GM12874 (cell line): ENCODE data around the gene PTGDR.

Source experiments
- TF ChIP-seq, protein P1 (sequence below): IDR thresholded peaks from 2 replicates; pipeline ENCODE4 v1.5.1; 2011; ENCODE audit warnings: low read depth, mild to moderate bottlenecking, control low read depth, low read length, moderate library complexity; ENCODE audit not compliant: insufficient read depth

PTGDR gene

DNA sequence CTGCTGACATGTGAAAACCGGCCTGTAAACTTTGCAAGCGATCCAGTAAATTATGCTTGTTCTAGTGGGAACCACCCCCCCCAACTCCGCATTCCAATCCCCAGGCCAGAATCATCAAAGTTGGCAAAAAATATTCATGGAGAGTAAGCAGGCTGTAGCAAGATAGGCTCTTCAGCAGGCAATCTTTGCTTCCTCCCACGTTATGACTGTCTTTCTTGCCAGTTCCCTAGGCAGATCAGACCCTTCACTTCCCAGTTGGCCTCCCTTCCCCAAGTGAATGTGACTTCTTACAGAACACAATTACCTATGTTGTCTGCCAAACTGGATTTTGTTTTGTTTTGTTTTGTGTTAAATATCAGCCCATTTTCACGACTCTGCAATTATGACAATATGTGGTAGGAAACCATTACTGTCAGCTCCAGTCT, 45.4 kb downstream of the PTGDR start:
- TF ChIP-seq, protein P1, sequence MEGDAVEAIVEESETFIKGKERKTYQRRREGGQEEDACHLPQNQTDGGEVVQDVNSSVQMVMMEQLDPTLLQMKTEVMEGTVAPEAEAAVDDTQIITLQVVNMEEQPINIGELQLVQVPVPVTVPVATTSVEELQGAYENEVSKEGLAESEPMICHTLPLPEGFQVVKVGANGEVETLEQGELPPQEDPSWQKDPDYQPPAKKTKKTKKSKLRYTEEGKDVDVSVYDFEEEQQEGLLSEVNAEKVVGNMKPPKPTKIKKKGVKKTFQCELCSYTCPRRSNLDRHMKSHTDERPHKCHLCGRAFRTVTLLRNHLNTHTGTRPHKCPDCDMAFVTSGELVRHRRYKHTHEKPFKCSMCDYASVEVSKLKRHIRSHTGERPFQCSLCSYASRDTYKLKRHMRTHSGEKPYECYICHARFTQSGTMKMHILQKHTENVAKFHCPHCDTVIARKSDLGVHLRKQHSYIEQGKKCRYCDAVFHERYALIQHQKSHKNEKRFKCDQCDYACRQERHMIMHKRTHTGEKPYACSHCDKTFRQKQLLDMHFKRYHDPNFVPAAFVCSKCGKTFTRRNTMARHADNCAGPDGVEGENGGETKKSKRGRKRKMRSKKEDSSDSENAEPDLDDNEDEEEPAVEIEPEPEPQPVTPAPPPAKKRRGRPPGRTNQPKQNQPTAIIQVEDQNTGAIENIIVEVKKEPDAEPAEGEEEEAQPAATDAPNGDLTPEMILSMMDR, result no peak

DNA sequence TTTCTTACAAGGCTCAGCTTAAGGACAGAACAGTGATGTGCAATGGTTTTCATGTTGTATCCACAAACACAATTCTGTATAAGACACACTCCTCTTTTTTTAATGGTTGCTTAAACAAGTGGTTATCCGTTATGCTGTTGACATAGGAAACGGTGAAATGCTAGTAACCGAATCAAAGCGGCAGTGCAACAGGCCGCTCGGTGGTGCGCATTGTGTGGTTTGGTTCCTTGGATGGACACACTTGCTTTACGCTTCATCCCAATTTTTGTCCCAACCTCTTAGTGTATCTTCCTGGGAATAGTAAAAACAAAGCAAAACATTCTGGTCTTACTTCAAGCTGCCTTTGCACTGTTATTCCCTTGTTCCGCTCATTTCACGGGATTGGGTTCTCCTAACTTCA, 46.0 kb downstream of the PTGDR start:
- TF ChIP-seq, protein P1, result no peak

GRCh38 chr14:52313903-52314594, 46.6 kb downstream of the PTGDR start, which contains the start of gene PTGER2:
PTGER2 (plus strand) TSS chr14:52314312; CDS start chr14:52314549, 237 bp downstream.
- TF ChIP-seq, protein P1, result no peak

GRCh38 chr14:52314595-52315354, 47.3 kb downstream of the PTGDR start:
- TF ChIP-seq, protein P1, result no peak

DNA sequence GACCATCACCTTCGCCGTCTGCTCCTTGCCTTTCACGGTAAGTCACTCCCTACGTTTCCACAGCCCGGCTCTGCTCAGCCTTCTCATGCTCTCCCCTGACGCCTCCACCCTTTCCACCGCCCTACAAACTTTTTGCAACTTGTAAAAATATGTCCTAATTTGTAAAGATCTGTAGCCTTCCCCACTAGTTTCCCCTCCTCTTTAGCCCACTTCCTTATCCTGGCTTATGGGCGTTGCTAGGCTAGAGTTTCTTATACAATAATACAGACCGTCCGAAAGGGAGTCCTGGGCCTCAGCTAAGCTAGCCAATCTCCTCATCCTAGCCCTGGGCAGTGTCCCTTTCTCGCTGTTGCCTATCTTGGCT, 47.8 kb downstream of the PTGDR start:
- TF ChIP-seq, protein P1, result no peak

DNA sequence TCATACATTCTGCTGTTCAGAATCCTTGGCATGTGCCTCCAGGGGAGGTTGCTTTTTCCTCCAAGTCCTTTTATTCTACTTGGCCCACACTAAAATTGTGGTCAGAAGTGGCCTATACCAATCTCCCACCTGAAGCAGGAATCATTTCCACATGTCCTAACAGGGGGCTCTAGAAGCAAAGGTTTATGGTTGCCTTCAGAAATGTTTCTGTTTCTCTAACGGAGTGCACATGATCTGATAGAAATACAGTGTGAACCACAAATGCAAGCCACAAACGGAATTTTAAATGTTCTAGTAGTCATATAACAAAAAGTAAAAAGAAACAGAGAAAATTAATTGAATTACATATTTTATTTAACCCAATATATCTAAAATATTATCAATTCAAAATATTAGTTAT, 50.6 kb downstream of the PTGDR start:
- TF ChIP-seq, protein P1, result no peak

- TF ChIP-seq, protein P1, result no peak
Measured at GRCh38 chr14:52318826-52319645, 51.5 kb downstream of the PTGDR start.
